Stimulated activated CD8-positive, alpha-beta memory T cell treated with anti-CD3 and anti-CD28 coated beads, Interleukin-7, amount 100 ng/mL, for 24 hours (primary cell): ENCODE measurements around the gene EPSTI1.
A peak's percentile ranks its signal among the peaks of the same experiment; 100 is the strongest.
"Not testable (repeated sequence)": the region's sequence is repeated elsewhere in the genome, so short reads cannot be mapped to it uniquely, and the experiment has no call there.

Experiments
- DNase-seq: peaks from one replicate; pipeline ENCODE4 v3.0.0-alpha.2; 2020; ENCODE audit warnings: low read depth

EPSTI1 gene, protein sequence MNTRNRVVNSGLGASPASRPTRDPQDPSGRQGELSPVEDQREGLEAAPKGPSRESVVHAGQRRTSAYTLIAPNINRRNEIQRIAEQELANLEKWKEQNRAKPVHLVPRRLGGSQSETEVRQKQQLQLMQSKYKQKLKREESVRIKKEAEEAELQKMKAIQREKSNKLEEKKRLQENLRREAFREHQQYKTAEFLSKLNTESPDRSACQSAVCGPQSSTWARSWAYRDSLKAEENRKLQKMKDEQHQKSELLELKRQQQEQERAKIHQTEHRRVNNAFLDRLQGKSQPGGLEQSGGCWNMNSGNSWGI

GRCh38 chr13:42991898-42992763 is at the start of gene EPSTI1:
TSS of gene EPSTI1 (minus strand) at chr13:42992241. CDS start at chr13:42992165, 76 bp downstream.
- peak; percentile 38 for DNase-seq

DNA sequence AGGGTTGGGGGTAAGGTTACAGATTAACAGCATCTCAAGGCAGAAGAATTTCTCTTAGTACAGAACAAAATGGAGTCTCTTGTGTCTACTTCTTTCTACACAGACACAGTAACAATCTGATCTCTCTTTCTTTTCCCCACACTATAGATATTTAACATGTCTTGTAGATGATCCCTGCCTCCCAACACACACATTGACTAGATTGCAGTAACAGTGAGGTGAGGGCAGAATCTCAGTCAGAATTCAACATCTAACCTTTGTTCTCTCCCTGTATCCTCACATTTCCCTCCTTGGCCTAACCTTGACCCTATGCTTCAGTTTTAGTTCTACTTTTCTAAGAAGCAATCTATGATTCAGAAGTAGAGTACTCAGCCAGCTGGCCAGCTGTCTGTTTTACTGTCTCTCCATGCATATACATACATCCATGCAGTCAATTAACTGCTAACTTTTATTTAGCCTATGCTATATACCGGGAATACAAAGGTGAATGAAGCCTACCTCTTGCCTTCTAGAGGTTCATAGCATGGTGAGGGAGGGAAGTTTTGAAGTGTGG is 49.4 kb upstream of the EPSTI1 start:
- DNase-seq, result no peak

DNA sequence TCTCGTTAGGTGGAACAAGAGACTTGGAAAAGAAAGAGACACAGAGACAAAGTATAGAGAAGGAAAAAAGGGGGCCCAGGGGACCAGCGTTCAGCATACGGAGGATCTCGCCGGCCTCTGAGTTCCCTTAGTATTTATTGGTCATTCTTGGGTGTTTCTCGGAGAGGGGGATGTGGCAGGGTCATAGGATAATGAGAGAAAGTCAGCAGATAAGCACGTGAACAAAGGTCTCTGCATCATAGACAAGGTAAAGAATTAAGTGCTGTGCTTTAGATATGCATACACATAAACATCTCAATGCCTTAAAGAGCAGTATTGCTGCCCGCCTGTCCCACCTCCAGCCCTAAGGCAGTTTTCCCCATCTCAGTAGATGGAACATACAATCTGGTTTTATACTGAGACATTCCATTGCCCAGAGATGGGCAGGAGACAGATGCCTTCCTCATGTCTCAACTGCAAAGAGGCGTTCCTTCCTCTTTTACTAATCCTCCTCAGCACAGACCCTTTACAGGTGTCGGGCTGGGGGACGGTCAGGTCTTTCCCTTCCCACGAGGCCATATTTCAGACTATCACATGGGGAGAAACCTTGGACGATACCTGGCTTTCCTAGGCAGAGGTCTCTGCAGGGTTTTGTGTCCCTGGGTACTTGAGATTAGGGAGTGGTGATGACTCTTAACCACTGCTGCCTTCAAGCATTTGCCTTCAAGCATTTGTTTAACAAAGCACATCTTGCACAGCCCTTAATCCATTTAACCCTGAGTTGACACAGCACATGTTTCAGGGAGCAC is 48.7 kb upstream of the EPSTI1 start:
- DNase-seq, result not testable (repeated sequence)

DNA sequence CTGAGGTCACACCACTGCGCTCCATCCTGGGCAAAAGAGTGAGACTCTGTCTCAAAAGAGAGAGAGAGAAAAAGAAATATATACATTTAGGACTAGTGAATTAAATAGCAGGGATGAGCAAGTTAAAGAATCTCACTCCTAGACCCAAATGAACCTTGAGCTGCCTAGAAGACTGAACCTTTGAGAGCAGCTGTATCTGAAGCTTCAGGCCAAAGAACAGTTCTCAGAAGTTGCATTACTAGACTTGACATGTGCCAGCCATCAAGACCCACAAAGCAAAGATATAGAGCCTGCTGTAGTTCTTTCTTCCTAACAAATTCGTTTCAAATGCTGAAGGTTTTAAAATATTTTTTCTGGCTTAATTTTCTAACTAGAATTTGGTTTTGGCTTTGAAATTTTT is 47.9 kb upstream of the EPSTI1 start:
- DNase-seq, result no peak

DNA sequence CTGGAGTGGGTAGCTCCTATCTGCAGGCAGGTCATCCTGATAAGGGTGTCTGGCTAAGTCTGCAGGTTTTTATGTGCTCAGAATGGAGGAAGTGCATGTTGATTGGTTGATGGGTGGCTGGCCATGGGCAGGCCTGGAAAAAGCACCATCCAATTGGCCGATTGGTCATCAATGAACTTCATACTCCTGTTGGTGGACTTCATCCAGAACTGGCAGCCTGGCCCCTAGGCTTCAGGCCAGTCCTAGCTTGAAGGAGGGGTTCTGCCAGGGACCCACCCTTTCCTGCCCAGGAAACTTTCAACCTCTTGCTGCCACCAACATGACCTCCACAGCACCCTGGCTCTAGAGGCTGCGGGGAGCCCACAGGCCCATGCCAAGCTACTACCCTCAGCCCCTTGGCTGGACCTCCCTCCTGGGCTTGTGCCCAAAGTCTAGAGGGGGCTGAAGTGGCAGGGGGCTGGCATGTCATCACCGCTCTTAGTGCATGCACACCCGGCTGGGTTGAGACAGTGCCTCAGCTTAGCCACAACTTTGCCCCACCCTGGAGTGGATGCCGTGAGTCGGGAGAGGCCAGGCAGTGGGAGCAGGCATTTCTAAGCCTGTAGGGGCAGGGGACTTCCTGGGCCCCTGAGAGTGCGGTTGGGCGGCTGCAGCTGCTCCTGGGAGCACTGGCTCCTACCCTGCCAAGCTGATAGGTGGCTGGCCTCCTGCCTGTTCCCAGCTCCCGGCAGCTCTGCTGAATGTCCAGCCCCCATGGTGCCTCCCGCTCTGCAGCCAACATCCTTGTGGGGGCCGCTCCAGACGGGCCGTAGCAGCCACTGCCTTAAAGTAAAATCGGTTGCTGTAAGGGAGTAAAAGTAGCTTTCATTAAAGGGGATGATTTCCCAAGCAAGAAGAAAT is 44.6 kb upstream of the EPSTI1 start:
- no peak for DNase-seq

- DNase-seq, result no peak
Observed at GRCh38 chr13:43033038-43033437, 41.0 kb upstream of the EPSTI1 start.

DNA sequence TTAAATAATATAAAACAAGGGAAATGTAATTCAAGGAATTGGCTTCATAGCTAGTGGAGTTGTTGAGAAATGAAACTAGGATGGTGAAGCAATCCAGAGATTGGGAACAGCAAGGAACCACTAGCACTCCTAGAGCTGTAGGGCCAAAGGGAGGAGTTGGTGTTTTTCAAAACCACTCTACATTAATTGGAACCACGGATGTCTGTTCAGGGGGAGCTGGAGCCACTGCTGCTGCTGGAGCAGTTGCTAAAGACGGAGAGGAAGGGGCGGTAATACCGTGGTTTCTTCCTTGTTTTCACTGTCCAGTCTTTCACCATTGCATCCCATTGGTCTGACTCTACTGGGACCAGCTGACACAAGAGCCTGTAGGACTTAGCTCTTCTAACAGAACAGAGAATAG is 39.8 kb upstream of the EPSTI1 start:
- no peak for DNase-seq

GRCh38 chr13:43030548-43030947 is 38.5 kb upstream of the EPSTI1 start:
- DNase-seq, result no peak

- no peak for DNase-seq
Observed at GRCh38 chr13:43026262-43026661, 34.2 kb upstream of the EPSTI1 start.

GRCh38 chr13:43023289-43023963 is 31.4 kb upstream of the EPSTI1 start, which contains the start of gene DNAJC15:
TSS of gene DNAJC15 (plus strand) at chr13:43023586. CDS start at chr13:43023627, 41 bp downstream.
- peak; percentile 61 for DNase-seq

GRCh38 chr13:43022934-43023288 is 30.9 kb upstream of the EPSTI1 start:
- no peak for DNase-seq

DNA sequence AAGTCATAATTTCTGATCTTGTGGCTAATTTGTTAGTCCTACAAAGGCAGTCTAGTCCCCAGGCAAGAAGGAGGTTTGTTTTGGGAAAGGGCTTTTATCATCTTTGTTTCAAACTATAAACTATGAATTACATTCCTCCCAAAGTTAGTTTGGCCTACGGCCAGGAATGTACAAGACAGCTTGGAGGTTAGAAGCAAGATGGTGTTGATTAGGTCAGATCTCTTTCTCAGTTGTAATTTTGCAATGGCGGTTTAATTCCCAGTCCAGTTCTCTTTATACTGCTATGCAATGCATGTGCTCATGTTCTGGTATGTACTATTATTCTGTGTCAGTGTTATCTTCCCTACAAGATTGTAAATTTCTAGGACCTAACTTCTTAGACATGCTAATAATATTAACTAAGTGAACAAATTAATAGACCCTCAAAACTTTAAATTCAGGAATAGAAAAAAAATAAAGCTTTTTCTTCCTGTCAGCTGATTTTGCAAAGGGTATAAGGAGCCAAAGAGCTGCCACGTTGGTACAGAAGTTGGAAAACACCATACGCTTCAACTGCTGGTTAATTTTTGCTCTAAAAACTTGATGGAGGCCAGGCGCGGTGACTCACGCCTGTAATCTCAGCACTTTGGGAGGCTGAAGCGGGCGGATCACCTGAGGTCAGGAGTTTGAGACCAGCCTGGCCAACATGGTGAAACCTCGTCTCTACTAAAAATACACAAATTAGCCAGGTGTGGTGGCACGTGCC is 30.1 kb upstream of the EPSTI1 start:
- no peak for DNase-seq

DNA sequence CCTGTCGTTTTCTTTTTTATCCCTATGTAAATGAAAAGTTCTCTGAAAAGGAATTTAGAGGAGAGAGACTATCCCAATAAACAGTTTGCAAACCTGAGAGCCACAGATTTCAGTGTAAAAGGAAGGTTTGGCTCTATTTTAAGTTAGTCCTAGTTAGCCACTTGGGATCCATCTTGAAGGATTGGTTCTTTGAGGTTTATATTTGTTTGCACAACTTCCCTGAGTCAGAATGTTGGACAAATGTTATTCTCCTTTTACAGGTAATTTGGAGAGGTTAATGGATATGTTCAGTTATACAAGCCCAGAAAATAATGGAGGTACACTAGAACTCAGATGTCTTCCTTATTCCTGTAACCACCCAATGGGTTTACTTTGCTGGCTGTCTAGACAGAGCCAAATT is 28.8 kb upstream of the EPSTI1 start:
- DNase-seq, result no peak

- no peak for DNase-seq
Observed at GRCh38 chr13:43019811-43020210, 27.8 kb upstream of the EPSTI1 start.

GRCh38 chr13:43016226-43016625 is 24.2 kb upstream of the EPSTI1 start:
- DNase-seq, result no peak

DNA sequence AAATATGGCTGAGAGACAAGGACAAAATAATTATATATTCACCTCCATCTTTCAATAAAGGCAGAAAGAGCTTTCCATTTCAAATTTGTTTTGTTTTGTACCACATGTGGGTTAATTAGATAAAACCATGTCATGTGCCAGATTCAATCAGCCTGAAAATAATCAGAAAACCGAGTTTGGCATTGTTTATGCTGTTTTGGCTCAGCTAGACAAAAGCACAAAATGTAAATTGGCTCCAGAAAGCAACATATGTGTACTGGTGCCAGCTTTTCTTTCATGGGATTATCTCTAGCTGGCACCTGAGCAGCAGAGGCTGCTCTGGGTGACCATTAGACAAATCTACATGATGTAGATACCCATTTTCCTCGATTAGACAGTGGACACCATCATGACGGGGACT is 22.1 kb upstream of the EPSTI1 start:
- DNase-seq, result no peak

DNA sequence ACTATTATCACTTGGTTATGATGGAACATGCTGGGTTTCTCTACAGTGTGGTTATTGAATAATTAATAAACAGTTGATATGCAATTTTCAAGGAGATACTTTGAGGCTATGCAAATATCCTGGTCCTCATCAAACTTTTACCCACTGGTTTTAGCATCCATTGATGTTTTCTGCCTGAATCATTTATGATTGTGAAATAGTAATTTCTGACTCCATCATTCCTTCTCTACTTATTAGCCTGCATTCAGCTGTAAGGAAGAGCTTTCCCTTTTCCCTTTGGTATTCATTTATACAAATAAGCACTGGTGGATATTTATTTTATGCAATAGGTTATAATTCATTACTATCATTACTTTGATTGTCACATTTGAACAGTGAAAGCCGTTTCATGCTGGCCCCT is 17.5 kb upstream of the EPSTI1 start:
- no peak for DNase-seq

- DNase-seq, result no peak
Observed at GRCh38 chr13:43008596-43008995, 16.6 kb upstream of the EPSTI1 start.

GRCh38 chr13:43006893-43007631 is 15.0 kb upstream of the EPSTI1 start:
- DNase-seq, result no peak
